ENCODE results near the gene MAP2K2. TPM values are rescaled to one million over a fixed set of nuclear protein-coding genes. Genes with fewer than 3 reads are reported as not detected.

MAP2K2 gene
- total RNA-seq, 1 experiment from 2014 or later: 151 TPM

DNA sequence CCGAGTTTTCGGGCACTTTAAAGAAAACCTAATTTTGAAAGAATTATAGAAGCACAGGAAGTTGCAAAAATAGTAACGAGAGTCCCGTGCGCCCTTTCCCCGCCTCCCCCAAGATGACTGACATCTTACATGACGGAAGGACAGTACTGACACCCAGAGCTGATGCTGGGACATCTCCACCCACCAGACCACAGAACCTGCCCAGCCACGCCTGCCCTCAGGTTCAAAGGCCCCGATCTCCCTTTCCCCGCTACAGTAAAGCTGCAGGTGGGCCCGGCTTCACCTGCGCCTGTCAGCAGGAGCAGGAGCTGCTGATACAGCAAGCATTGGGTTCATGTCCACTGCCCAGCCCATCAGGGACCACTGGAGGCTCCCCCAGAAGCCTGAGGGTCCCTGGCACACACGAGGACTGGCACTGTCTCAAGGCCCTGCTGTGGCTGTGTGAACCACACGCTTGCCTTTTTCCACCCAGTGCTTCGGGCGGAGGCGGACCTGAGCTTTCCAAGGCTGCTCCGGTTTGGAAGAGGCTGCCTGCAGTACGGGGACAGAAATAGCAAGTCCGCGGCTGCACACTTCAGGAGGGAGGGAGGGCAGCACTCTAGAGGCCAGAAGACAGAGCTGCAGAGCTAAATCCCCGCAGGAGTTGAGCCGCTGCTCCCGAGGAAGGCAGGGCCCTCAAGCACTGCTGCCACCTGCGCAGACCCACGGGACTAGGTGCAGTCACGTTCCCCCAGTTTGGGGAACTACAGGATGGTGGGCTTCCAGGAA, 8.7 kb downstream of the MAP2K2 start:
- ChIA-PET POLR2A (no interaction called here), CTCF (no interaction called here)
- H3K9me3 ChIP-seq (ENCODE audit: control insufficient read depth, insufficient read depth, low read depth, low read length): no peaks in the 10 kb centered on the region
- no peaks in the 10 kb centered on the region for H3K27me3 ChIP-seq (ENCODE audit: control insufficient read depth, insufficient read depth, low read length)
- ATAC-seq (no peak; the same call in 1 of the 2 replicates), DNase-seq (ENCODE audit: low read depth, low spot score) (no peak)
- H3K4me1 ChIP-seq (ENCODE audit: control insufficient read depth, insufficient read depth, low read length): no peaks in the 10 kb centered on the region
- no peaks in the 10 kb centered on the region for H3K36me3 ChIP-seq (ENCODE audit: control insufficient read depth, insufficient read depth, low read length)
- H3K4me3 ChIP-seq (ENCODE audit: low read depth in 2 of 2, low read length in 2 of 2): no peak overlapping the region
- intact Hi-C loops (cut with micrococcal nuclease; ENCODE audit: unreplicated experiment) (no loop called here), in situ Hi-C loops (cut with HindIII; ENCODE audit: low pct_unique_long_range_greater_than_20kb, low sequenced_read_pairs) (no loop called here)
- no TSS peak for BruUV-seq (replicated peaks)
- no peak overlapping the region for H3K27ac ChIP-seq (ENCODE audit: low read length)
- TF ChIP-seq, protein P1, sequence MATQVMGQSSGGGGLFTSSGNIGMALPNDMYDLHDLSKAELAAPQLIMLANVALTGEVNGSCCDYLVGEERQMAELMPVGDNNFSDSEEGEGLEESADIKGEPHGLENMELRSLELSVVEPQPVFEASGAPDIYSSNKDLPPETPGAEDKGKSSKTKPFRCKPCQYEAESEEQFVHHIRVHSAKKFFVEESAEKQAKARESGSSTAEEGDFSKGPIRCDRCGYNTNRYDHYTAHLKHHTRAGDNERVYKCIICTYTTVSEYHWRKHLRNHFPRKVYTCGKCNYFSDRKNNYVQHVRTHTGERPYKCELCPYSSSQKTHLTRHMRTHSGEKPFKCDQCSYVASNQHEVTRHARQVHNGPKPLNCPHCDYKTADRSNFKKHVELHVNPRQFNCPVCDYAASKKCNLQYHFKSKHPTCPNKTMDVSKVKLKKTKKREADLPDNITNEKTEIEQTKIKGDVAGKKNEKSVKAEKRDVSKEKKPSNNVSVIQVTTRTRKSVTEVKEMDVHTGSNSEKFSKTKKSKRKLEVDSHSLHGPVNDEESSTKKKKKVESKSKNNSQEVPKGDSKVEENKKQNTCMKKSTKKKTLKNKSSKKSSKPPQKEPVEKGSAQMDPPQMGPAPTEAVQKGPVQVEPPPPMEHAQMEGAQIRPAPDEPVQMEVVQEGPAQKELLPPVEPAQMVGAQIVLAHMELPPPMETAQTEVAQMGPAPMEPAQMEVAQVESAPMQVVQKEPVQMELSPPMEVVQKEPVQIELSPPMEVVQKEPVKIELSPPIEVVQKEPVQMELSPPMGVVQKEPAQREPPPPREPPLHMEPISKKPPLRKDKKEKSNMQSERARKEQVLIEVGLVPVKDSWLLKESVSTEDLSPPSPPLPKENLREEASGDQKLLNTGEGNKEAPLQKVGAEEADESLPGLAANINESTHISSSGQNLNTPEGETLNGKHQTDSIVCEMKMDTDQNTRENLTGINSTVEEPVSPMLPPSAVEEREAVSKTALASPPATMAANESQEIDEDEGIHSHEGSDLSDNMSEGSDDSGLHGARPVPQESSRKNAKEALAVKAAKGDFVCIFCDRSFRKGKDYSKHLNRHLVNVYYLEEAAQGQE (IDR thresholded peaks at IDR 0.05; ENCODE audit: insufficient read depth in 1 of 2, low read depth in 2 of 2, low read length in 1 of 2): no peak
- TF ChIP-seq, protein P2, sequence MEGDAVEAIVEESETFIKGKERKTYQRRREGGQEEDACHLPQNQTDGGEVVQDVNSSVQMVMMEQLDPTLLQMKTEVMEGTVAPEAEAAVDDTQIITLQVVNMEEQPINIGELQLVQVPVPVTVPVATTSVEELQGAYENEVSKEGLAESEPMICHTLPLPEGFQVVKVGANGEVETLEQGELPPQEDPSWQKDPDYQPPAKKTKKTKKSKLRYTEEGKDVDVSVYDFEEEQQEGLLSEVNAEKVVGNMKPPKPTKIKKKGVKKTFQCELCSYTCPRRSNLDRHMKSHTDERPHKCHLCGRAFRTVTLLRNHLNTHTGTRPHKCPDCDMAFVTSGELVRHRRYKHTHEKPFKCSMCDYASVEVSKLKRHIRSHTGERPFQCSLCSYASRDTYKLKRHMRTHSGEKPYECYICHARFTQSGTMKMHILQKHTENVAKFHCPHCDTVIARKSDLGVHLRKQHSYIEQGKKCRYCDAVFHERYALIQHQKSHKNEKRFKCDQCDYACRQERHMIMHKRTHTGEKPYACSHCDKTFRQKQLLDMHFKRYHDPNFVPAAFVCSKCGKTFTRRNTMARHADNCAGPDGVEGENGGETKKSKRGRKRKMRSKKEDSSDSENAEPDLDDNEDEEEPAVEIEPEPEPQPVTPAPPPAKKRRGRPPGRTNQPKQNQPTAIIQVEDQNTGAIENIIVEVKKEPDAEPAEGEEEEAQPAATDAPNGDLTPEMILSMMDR (IDR thresholded peaks at IDR 0.05): no peak
- no peak for TF ChIP-seq SIN3A (IDR thresholded peaks at IDR 0.05; ENCODE audit: borderline replicate concordance, insufficient read depth, low read depth, low read length)
- no peak for TF ChIP-seq TCF7L2 (IDR thresholded peaks at IDR 0.05; ENCODE audit: low read depth, low read length)
- TF ChIP-seq POLR2AphosphoS5 (IDR thresholded peaks at IDR 0.05; ENCODE audit: low read depth, low read length): no peak

DNA sequence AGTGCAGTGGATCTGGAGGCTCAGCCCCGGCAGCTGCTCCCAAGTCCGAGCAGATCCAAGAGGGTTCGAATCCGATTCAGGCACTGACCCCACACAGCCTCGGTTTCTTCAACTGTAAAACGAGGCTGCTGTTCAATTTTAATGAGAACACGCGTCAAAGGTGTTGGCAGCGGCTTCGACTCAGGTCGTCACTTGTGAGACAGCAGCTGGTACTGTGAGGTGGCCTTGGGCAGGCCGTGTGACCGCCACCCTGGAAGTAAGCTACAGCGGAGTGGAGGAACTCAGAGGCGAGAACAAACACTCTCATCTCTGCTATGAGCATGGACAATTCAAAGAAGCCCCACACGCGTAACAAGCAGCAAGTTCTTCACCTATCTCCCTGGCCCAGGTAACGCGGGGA, 9.7 kb downstream of the MAP2K2 start:
- no peaks in the 10 kb centered on the region for H3K27me3 ChIP-seq (ENCODE audit: control insufficient read depth, insufficient read depth, low read length)
- intact Hi-C loops (cut with micrococcal nuclease; ENCODE audit: unreplicated experiment): no loop called here
- ChIA-PET POLR2A (no interaction called here), CTCF (no interaction called here)
- no peak overlapping the region for H3K27ac ChIP-seq (ENCODE audit: low read length)
- ATAC-seq (no peak), DNase-seq (ENCODE audit: low read depth, low spot score) (no peak)
- no TSS peak for BruUV-seq (replicated peaks)
- in situ Hi-C loops (cut with HindIII; ENCODE audit: low pct_unique_long_range_greater_than_20kb, low sequenced_read_pairs): no loop called here
- H3K4me1 ChIP-seq (ENCODE audit: control insufficient read depth, insufficient read depth, low read length): no peaks in the 10 kb centered on the region
- TF ChIP-seq, protein P2 (IDR thresholded peaks at IDR 0.05): no peak
- no peak for TF ChIP-seq SIN3A (IDR thresholded peaks at IDR 0.05; ENCODE audit: borderline replicate concordance, insufficient read depth, low read depth, low read length)
- no peak for TF ChIP-seq TCF7L2 (IDR thresholded peaks at IDR 0.05; ENCODE audit: low read depth, low read length)
- H3K4me3 ChIP-seq (ENCODE audit: low read depth in 2 of 2, low read length in 2 of 2): no peak overlapping the region
- no peaks in the 10 kb centered on the region for H3K9me3 ChIP-seq (ENCODE audit: control insufficient read depth, insufficient read depth, low read depth, low read length)
- no peaks in the 10 kb centered on the region for H3K36me3 ChIP-seq (ENCODE audit: control insufficient read depth, insufficient read depth, low read length)
